Activated gamma-delta T cell treated with Interleukin-2 at 50 U/mL for 16 hours (primary cell): Measurements from ENCODE around the gene TDRD10.
A peak's percentile ranks its signal among the peaks of the same experiment; 100 is the strongest.

Source experiments
- DNase-seq: peaks from one replicate; pipeline ENCODE4 v3.0.0-alpha.2; 2020

The TDRD10 gene

GRCh38 chr1:154556422-154556821 lies 54.4 kb downstream of the TDRD10 start:
- no peak for DNase-seq

- DNase-seq = no peak
Measured at GRCh38 chr1:154557248-154557938, 55.4 kb downstream of the TDRD10 start.

GRCh38 chr1:154557939-154558719 lies 56.1 kb downstream of the TDRD10 start, which contains the start of gene UBE2Q1:
Gene UBE2Q1, minus strand, starts transcription at chr1:154558662. Its CDS starts 109 bp downstream, at chr1:154558553.
- DNase-seq = peak; percentile 30

- DNase-seq = peak; percentile 99
Measured at GRCh38 chr1:154558720-154559465, 56.9 kb downstream of the TDRD10 start.

- peak; percentile 79 for DNase-seq
Measured at GRCh38 chr1:154559466-154560044, 57.5 kb downstream of the TDRD10 start.

GRCh38 chr1:154565876-154566275 lies 63.9 kb downstream of the TDRD10 start:
- DNase-seq = no peak

- DNase-seq = peak; percentile 63
Measured at GRCh38 chr1:154567386-154568156, 65.6 kb downstream of the TDRD10 start, which contains the start of gene CHRNB2. Gene CHRNB2, plus strand, starts transcription at chr1:154567778. Its CDS starts 267 bp downstream, at chr1:154568045.

- DNase-seq = no peak
Measured at GRCh38 chr1:154568157-154568815, 66.3 kb downstream of the TDRD10 start.

- DNase-seq = no peak
Measured at GRCh38 chr1:154571244-154571963, 69.4 kb downstream of the TDRD10 start.

- no peak for DNase-seq
Measured at GRCh38 chr1:154571964-154572288, 69.9 kb downstream of the TDRD10 start.

GRCh38 chr1:154572468-154573167 lies 70.6 kb downstream of the TDRD10 start:
- DNase-seq = no peak

- no peak for DNase-seq
Measured at GRCh38 chr1:154573168-154573510, 71.1 kb downstream of the TDRD10 start.

- no peak for DNase-seq
Measured at GRCh38 chr1:154574716-154575115, 72.7 kb downstream of the TDRD10 start.

- DNase-seq = no peak
Measured at GRCh38 chr1:154575147-154575927, 73.3 kb downstream of the TDRD10 start.

- no peak for DNase-seq
Measured at GRCh38 chr1:154575951-154576566, 74.0 kb downstream of the TDRD10 start.

- DNase-seq = no peak
Measured at GRCh38 chr1:154577346-154578057, 75.5 kb downstream of the TDRD10 start.

GRCh38 chr1:154578058-154578418 lies 76.0 kb downstream of the TDRD10 start:
- no peak for DNase-seq

- DNase-seq = no peak
Measured at GRCh38 chr1:154579374-154579773, 77.4 kb downstream of the TDRD10 start.

GRCh38 chr1:154581766-154582165 lies 79.7 kb downstream of the TDRD10 start:
- DNase-seq = no peak
